GM23338 (cell line): Measurements from ENCODE around the gene GADD45B. TPM values are rescaled to one million over a fixed set of nuclear protein-coding genes. Genes with fewer than 3 reads are reported as not detected.

Experiments used
- ATAC-seq: fragments of 200-7000 bp; cut with Tn5 transposase; 3 replicates; pipeline ENCODE4 v1.9.1; 2020
- DNase-seq: peaks from one replicate; pipeline ENCODE4 v3.0.0-alpha.2; 2015; ENCODE audit warnings: low spot score
- H2AFZ ChIP-seq: fragments of 200-600 bp; sonication (generic); 2 replicates; pipeline ENCODE4 v1.8.0; 2016; ENCODE audit warnings: antibody characterized with exemption, mild to moderate bottlenecking, moderate library complexity
- H3F3A ChIP-seq: fragments of 200-600 bp; sonication (generic); replicated peaks from 2 replicates; pipeline ENCODE4 v1.8.0; 2017; ENCODE audit warnings: antibody characterized with exemption, mixed run types, low read depth
- H3K27ac ChIP-seq: fragments of 200-600 bp; sonication (generic); 2 replicates; pipeline ENCODE4 v1.6.1; 2016; ENCODE audit warnings: low read depth
- H3K27me3 ChIP-seq: fragments of 200-600 bp; sonication (generic); 2 replicates; pipeline ENCODE4 v1.8.0; 2016; ENCODE audit warnings: mild to moderate bottlenecking, mixed run types, moderate library complexity; ENCODE audit not compliant: insufficient read depth
- H3K36me3 ChIP-seq: fragments of 200-600 bp; sonication (generic); 2 replicates; pipeline ENCODE4 v1.8.0; 2016; ENCODE audit warnings: mild to moderate bottlenecking; ENCODE audit not compliant: insufficient read depth
- H3K4me1 ChIP-seq: fragments of 200-600 bp; sonication (generic); 2 replicates; pipeline ENCODE4 v1.8.0; 2016; ENCODE audit warnings: mild to moderate bottlenecking, moderate library complexity; ENCODE audit not compliant: insufficient read depth
- H3K4me2 ChIP-seq: fragments of 200-600 bp; sonication (generic); 2 replicates; pipeline ENCODE4 v1.7.1; 2017; ENCODE audit warnings: mixed run types
- H3K4me3 ChIP-seq: fragments of 200-600 bp; sonication (generic); 2 replicates; pipeline ENCODE4 v1.6.1; 2016; ENCODE audit warnings: mixed run types
- H3K79me2 ChIP-seq: fragments of 200-600 bp; sonication (generic); replicated peaks from 2 replicates; pipeline ENCODE4 v1.8.0; 2017; ENCODE audit warnings: mild to moderate bottlenecking; ENCODE audit not compliant: insufficient read depth
- H3K9me2 ChIP-seq: fragments of 200-600 bp; sonication (generic); 2 replicates; pipeline ENCODE4 v1.8.0; 2017; ENCODE audit not compliant: insufficient read depth
- H4K20me1 ChIP-seq: fragments of 200-600 bp; sonication (generic); replicated peaks from 2 replicates; pipeline ENCODE4 v1.8.0; 2017; ENCODE audit warnings: mild to moderate bottlenecking; ENCODE audit not compliant: insufficient read depth
- H3K27ac Mint-ChIP-seq: 2 replicates; pipeline ENCODE4 v1.8.0; 2020; ENCODE audit warnings: inconsistent platforms, mild to moderate bottlenecking, moderate library complexity, mixed read lengths
- H3K27me3 Mint-ChIP-seq: 3 replicates; pipeline ENCODE4 v1.8.0; 2022; ENCODE audit warnings: low read depth, mild to moderate bottlenecking, moderate library complexity, mixed read lengths, inconsistent platforms; ENCODE audit not compliant: insufficient read depth, poor library complexity
- H3K36me3 Mint-ChIP-seq: 3 replicates; pipeline ENCODE4 v1.8.0; 2021; ENCODE audit warnings: low read depth, mild to moderate bottlenecking, inconsistent platforms, moderate library complexity, mixed read lengths
- H3K4me1 Mint-ChIP-seq: 3 replicates; pipeline ENCODE4 v1.8.0; 2020; ENCODE audit warnings: mild to moderate bottlenecking, inconsistent platforms, mixed read lengths
- H3K4me3 Mint-ChIP-seq: 3 replicates; pipeline ENCODE4 v1.8.0; 2021; ENCODE audit warnings: moderate library complexity, mild to moderate bottlenecking, inconsistent platforms, mixed read lengths
- H3K9me3 Mint-ChIP-seq: 3 replicates; pipeline ENCODE4 v1.8.0; 2020; ENCODE audit warnings: moderate library complexity, mild to moderate bottlenecking, inconsistent platforms, mixed read lengths
- CREB1 ChIP-seq: fragments of 250-450 bp; sonication (Bioruptor Pico); IDR thresholded peaks from 2 replicates; pipeline ENCODE4 v1.5.0; 2020; ENCODE audit warnings: low read depth, mild to moderate bottlenecking, moderate library complexity
- EZH2 ChIP-seq: fragments of 200-600 bp; sonication (generic); IDR thresholded peaks from one replicate; pipeline ENCODE4 v1.8.0; 2017; ENCODE audit warnings: antibody characterized with exemption, mild to moderate bottlenecking, low read depth; ENCODE audit not compliant: unreplicated experiment
- EZH2phosphoT487 ChIP-seq: fragments of 200-600 bp; sonication (generic); IDR thresholded peaks from one replicate; pipeline ENCODE4 v1.8.1; 2018; ENCODE audit warnings: antibody characterized with exemption; ENCODE audit not compliant: unreplicated experiment
- JUNB ChIP-seq: IDR thresholded peaks from one replicate; pipeline ENCODE4 v1.6.1; 2016; ENCODE audit warnings: antibody characterized with exemption; ENCODE audit not compliant: unreplicated experiment
- NANOG ChIP-seq: IDR thresholded peaks from 2 replicates; pipeline ENCODE4 v1.6.1; 2016; ENCODE audit warnings: antibody characterized with exemption, borderline replicate concordance
- POLR2AphosphoS5 ChIP-seq: IDR thresholded peaks from 2 replicates; pipeline ENCODE4 v1.6.1; 2016; ENCODE audit warnings: antibody characterized with exemption, low read depth
- STAT1 ChIP-seq: IDR thresholded peaks from one replicate; pipeline ENCODE4 v1.6.1; 2016; ENCODE audit warnings: antibody characterized with exemption; ENCODE audit not compliant: unreplicated experiment
- ZNF114 ChIP-seq: fragments of 250-450 bp; sonication (Bioruptor Pico); IDR thresholded peaks from 2 replicates; pipeline ENCODE4 v1.5.0; 2020; ENCODE audit warnings: mild to moderate bottlenecking, moderate library complexity
- ZNF331 ChIP-seq: fragments of 250-450 bp; sonication (Bioruptor Pico); IDR thresholded peaks from 2 replicates; pipeline ENCODE4 v1.5.0; 2020; ENCODE audit warnings: low read depth, mild to moderate bottlenecking, moderate library complexity
- polyA plus RNA-seq: library from polyadenylated mRNA; unstranded; fragments of >200 nt; fragmentation: Nextera tagmentation; extraction: Ambion mirVana; gene quantifications from 2 replicates; pipeline ENCODE4 v1.2.1, GENCODE V29; 2016
- total RNA-seq: library from RNA; depleted of rRNA; stranded (reverse); fragments of >200 nt; shearing (Covaris generic); gene quantifications from 2 replicates; pipeline ENCODE4 v1.2.3, GENCODE V29; 2014
- TF ChIP-seq, protein P1 (sequence below): IDR thresholded peaks from one replicate; pipeline ENCODE4 v1.6.1; 2018; ENCODE audit warnings: antibody characterized with exemption; ENCODE audit not compliant: unreplicated experiment
- TF ChIP-seq, protein P2 (sequence below): fragments of 250-450 bp; sonication (Bioruptor Pico); IDR thresholded peaks from 2 replicates; pipeline ENCODE4 v1.5.0; 2020; ENCODE audit warnings: mild to moderate bottlenecking, moderate library complexity
- TF ChIP-seq, protein P3 (sequence below), 2 experiments: fragments of 200-600 bp in 1 of 2; sonication (generic) in 1 of 2; conservative IDR thresholded peaks; 2 replicates each; pipeline versions ENCODE4 v1.5.1 to v1.6.1; 2016 to 2017; ENCODE audit warnings: antibody characterized with exemption in 2 of 2, low read depth in 2 of 2, mild to moderate bottlenecking in 2 of 2, moderate library complexity in 1 of 2
- TF ChIP-seq, protein P4 (sequence below): IDR thresholded peaks from 2 replicates; pipeline ENCODE4 v1.6.1; 2016; ENCODE audit warnings: antibody characterized with exemption

GADD45B gene
- total and polyA plus RNA-seq, 2 experiments from 2014 or later: 12.3 to 16.6 TPM

DNA sequence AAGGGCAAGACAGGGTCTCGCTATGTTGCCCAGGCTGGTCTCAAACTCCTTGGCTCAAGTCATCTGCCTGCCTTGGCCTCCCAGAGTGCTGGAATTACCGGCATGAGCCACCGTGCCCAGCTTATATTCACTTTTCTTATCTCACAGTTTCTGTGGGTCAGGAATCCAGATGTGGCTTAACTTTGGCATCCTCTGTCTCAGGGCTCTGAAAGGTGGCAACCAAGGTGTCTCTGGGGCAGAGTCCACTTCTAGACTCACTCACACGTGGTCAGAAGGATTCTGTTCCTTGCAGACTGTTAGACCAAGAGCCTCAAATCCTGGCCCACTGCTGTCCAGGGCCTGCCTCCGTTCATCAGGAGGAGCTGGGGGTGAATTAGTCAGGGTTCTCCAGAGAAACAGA is 11.5 kb upstream of the GADD45B start:
- H3K36me3 ChIP-seq: no peaks in the 10 kb centered on the region
- H3K4me1 ChIP-seq: 0 out of 2 replicates have a peak, but pooled peaks cover 2% of the 10 kb centered on the region
- no peaks in the 10 kb centered on the region for H4K20me1 ChIP-seq
- H3K4me3 ChIP-seq: no peak overlapping the region
- H3K27me3 Mint-ChIP-seq: peaks cover 14% of the 10 kb centered on the region
- no peak overlapping the region for H3K27ac Mint-ChIP-seq
- no peak overlapping the region for H2AFZ ChIP-seq
- no peaks in the 10 kb centered on the region for H3F3A ChIP-seq
- H3K79me2 ChIP-seq: no peaks in the 10 kb centered on the region
- H3K4me3 Mint-ChIP-seq: no peak overlapping the region
- no peak overlapping the region for H3K27ac ChIP-seq
- no peak for ATAC-seq
- TF ChIP-seq EZH2phosphoT487 (no peak), EZH2 (no peak), POLR2AphosphoS5 (no peak), CREB1 (CRISPR knock-in tag) (no peak), ZNF114 (CRISPR knock-in tag) (no peak), ZNF331 (no peak), JUNB (no peak), STAT1 (no peak), NANOG (no peak)
- TF ChIP-seq, protein P1, sequence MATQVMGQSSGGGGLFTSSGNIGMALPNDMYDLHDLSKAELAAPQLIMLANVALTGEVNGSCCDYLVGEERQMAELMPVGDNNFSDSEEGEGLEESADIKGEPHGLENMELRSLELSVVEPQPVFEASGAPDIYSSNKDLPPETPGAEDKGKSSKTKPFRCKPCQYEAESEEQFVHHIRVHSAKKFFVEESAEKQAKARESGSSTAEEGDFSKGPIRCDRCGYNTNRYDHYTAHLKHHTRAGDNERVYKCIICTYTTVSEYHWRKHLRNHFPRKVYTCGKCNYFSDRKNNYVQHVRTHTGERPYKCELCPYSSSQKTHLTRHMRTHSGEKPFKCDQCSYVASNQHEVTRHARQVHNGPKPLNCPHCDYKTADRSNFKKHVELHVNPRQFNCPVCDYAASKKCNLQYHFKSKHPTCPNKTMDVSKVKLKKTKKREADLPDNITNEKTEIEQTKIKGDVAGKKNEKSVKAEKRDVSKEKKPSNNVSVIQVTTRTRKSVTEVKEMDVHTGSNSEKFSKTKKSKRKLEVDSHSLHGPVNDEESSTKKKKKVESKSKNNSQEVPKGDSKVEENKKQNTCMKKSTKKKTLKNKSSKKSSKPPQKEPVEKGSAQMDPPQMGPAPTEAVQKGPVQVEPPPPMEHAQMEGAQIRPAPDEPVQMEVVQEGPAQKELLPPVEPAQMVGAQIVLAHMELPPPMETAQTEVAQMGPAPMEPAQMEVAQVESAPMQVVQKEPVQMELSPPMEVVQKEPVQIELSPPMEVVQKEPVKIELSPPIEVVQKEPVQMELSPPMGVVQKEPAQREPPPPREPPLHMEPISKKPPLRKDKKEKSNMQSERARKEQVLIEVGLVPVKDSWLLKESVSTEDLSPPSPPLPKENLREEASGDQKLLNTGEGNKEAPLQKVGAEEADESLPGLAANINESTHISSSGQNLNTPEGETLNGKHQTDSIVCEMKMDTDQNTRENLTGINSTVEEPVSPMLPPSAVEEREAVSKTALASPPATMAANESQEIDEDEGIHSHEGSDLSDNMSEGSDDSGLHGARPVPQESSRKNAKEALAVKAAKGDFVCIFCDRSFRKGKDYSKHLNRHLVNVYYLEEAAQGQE: no peak
- TF ChIP-seq, protein P2, sequence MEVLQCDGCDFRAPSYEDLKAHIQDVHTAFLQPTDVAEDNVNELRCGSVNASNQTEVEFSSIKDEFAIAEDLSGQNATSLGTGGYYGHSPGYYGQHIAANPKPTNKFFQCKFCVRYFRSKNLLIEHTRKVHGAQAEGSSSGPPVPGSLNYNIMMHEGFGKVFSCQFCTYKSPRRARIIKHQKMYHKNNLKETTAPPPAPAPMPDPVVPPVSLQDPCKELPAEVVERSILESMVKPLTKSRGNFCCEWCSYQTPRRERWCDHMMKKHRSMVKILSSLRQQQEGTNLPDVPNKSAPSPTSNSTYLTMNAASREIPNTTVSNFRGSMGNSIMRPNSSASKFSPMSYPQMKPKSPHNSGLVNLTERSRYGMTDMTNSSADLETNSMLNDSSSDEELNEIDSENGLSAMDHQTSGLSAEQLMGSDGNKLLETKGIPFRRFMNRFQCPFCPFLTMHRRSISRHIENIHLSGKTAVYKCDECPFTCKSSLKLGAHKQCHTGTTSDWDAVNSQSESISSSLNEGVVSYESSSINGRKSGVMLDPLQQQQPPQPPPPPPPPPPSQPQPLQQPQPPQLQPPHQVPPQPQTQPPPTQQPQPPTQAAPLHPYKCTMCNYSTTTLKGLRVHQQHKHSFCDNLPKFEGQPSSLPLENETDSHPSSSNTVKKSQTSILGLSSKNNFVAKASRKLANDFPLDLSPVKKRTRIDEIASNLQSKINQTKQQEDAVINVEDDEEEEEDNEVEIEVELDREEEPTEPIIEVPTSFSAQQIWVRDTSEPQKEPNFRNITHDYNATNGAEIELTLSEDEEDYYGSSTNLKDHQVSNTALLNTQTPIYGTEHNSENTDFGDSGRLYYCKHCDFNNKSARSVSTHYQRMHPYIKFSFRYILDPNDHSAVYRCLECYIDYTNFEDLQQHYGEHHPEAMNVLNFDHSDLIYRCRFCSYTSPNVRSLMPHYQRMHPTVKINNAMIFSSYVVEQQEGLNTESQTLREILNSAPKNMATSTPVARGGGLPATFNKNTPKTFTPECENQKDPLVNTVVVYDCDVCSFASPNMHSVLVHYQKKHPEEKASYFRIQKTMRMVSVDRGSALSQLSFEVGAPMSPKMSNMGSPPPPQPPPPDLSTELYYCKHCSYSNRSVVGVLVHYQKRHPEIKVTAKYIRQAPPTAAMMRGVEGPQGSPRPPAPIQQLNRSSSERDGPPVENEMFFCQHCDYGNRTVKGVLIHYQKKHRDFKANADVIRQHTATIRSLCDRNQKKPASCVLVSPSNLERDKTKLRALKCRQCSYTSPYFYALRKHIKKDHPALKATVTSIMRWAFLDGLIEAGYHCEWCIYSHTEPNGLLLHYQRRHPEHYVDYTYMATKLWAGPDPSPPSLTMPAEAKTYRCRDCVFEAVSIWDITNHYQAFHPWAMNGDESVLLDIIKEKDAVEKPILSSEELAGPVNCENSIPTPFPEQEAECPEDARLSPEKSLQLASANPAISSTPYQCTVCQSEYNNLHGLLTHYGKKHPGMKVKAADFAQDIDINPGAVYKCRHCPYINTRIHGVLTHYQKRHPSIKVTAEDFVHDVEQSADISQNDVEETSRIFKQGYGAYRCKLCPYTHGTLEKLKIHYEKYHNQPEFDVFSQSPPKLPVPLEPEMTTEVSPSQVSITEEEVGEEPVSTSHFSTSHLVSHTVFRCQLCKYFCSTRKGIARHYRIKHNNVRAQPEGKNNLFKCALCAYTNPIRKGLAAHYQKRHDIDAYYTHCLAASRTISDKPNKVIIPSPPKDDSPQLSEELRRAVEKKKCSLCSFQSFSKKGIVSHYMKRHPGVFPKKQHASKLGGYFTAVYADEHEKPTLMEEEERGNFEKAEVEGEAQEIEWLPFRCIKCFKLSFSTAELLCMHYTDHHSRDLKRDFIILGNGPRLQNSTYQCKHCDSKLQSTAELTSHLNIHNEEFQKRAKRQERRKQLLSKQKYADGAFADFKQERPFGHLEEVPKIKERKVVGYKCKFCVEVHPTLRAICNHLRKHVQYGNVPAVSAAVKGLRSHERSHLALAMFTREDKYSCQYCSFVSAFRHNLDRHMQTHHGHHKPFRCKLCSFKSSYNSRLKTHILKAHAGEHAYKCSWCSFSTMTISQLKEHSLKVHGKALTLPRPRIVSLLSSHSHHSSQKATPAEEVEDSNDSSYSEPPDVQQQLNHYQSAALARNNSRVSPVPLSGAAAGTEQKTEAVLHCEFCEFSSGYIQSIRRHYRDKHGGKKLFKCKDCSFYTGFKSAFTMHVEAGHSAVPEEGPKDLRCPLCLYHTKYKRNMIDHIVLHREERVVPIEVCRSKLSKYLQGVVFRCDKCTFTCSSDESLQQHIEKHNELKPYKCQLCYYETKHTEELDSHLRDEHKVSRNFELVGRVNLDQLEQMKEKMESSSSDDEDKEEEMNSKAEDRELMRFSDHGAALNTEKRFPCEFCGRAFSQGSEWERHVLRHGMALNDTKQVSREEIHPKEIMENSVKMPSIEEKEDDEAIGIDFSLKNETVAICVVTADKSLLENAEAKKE (CRISPR knock-in tag): no peak
- TF ChIP-seq, protein P3, sequence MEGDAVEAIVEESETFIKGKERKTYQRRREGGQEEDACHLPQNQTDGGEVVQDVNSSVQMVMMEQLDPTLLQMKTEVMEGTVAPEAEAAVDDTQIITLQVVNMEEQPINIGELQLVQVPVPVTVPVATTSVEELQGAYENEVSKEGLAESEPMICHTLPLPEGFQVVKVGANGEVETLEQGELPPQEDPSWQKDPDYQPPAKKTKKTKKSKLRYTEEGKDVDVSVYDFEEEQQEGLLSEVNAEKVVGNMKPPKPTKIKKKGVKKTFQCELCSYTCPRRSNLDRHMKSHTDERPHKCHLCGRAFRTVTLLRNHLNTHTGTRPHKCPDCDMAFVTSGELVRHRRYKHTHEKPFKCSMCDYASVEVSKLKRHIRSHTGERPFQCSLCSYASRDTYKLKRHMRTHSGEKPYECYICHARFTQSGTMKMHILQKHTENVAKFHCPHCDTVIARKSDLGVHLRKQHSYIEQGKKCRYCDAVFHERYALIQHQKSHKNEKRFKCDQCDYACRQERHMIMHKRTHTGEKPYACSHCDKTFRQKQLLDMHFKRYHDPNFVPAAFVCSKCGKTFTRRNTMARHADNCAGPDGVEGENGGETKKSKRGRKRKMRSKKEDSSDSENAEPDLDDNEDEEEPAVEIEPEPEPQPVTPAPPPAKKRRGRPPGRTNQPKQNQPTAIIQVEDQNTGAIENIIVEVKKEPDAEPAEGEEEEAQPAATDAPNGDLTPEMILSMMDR (conservative IDR thresholded peaks at IDR 0.05; ENCODE audit: low read depth in 2 of 2): no peak
- TF ChIP-seq, protein P4, sequence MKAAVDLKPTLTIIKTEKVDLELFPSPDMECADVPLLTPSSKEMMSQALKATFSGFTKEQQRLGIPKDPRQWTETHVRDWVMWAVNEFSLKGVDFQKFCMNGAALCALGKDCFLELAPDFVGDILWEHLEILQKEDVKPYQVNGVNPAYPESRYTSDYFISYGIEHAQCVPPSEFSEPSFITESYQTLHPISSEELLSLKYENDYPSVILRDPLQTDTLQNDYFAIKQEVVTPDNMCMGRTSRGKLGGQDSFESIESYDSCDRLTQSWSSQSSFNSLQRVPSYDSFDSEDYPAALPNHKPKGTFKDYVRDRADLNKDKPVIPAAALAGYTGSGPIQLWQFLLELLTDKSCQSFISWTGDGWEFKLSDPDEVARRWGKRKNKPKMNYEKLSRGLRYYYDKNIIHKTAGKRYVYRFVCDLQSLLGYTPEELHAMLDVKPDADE: no peak
- H3K4me2 ChIP-seq: no peak overlapping the region
- no peak for DNase-seq
- no peaks in the 10 kb centered on the region; the same call in 2 of the 3 replicates for H3K36me3 Mint-ChIP-seq
- H3K27me3 ChIP-seq: no peaks in the 10 kb centered on the region
- H3K4me1 Mint-ChIP-seq: peaks cover 9% of the 10 kb centered on the region
- no peaks in the 10 kb centered on the region for H3K9me2 ChIP-seq
- peaks cover 5% of the 10 kb centered on the region; the same call in 1 of the 3 replicates for H3K9me3 Mint-ChIP-seq
